Neutrophil (primary cell): Measurements from ENCODE around the gene TMC1.

Experiments
- H3K27ac ChIP-seq: fragments of 200-600 bp; sonication (generic); 2 replicates; pipeline ENCODE4 v1.5.1; 2016; ENCODE audit warnings: mild to moderate bottlenecking, moderate library complexity
- H3K27me3 ChIP-seq: fragments of 200-600 bp; sonication (generic); 2 replicates; pipeline ENCODE4 v1.6.0; 2016; ENCODE audit warnings: mild to moderate bottlenecking
- H3K36me3 ChIP-seq: fragments of 200-600 bp; sonication (generic); 2 replicates; pipeline ENCODE4 v1.5.1; 2017
- H3K4me1 ChIP-seq, 2 experiments: fragments of 200-600 bp in 1 of 2; sonication (generic) in 1 of 2; 1 replicate in 1 of 2; 2 replicates in 1 of 2; pipeline versions ENCODE4 v1.5.1 to v1.6.1; 2013 to 2016; ENCODE audit warnings: low read depth in 1 of 2, low read length in 1 of 2, mild to moderate bottlenecking in 1 of 2, moderate library complexity in 1 of 2; ENCODE audit not compliant: control insufficient read depth in 1 of 2, insufficient read depth in 1 of 2
- H3K4me3 ChIP-seq, 2 experiments: fragments of 200-600 bp in 1 of 2; sonication (generic) in 1 of 2; 1 replicate in 1 of 2; 2 replicates in 1 of 2; pipeline ENCODE4 v1.5.1; 2013 to 2016; ENCODE audit warnings: low read depth in 1 of 2, low read length in 1 of 2, mild to moderate bottlenecking in 1 of 2, moderate library complexity in 1 of 2
- H3K9me3 ChIP-seq: fragments of 200-600 bp; sonication (generic); 2 replicates; pipeline ENCODE4 v1.5.1; 2016
- CTCF ChIP-seq: fragments of 200-600 bp; sonication (generic); IDR thresholded peaks from 2 replicates; pipeline ENCODE4 v1.5.1; 2016; ENCODE audit warnings: antibody characterized with exemption

The TMC1 gene

GRCh38 chr9:72813544-72813943, 292.1 kb downstream of the TMC1 start:
- Histone ChIP-seq H3K36me3 (no peaks in the 10 kb centered on the region), H3K9me3 (no peaks in the 10 kb centered on the region)
- TF ChIP-seq CTCF: no peak

GRCh38 chr9:72814083-72814597, 292.7 kb downstream of the TMC1 start:
- H3K4me3 ChIP-seq: no peak overlapping the region
- no peak overlapping the region for H3K27ac ChIP-seq
- H3K27me3 ChIP-seq: peaks cover 15% of the 10 kb centered on the region
- no peaks in the 10 kb centered on the region for H3K4me1 ChIP-seq
- no peaks in the 10 kb centered on the region for H3K9me3 ChIP-seq
- no peaks in the 10 kb centered on the region for H3K36me3 ChIP-seq
- TF ChIP-seq CTCF: no peak

More at GRCh38 chr9:72813544-72813943, 292.1 kb downstream of the TMC1 start:
- H3K27me3 ChIP-seq: peaks cover 10% of the 10 kb centered on the region
- no peak overlapping the region for H3K4me3 ChIP-seq
- no peak overlapping the region for H3K27ac ChIP-seq
- no peaks in the 10 kb centered on the region for H3K4me1 ChIP-seq

- no peak overlapping the region for H3K27ac ChIP-seq
- H3K9me3 ChIP-seq: no peaks in the 10 kb centered on the region
- H3K4me3 ChIP-seq: no peak overlapping the region
- no peak for TF ChIP-seq CTCF
- H3K4me1 ChIP-seq: no peaks in the 10 kb centered on the region
- no peaks in the 10 kb centered on the region for H3K36me3 ChIP-seq
- H3K27me3 ChIP-seq: peaks cover 17% of the 10 kb centered on the region
These were observed 295.3 kb downstream of the TMC1 start for GRCh38 chr9:72816666-72817065.

- no peaks in the 10 kb centered on the region for H3K4me1 ChIP-seq
- no peaks in the 10 kb centered on the region for H3K36me3 ChIP-seq
- H3K27me3 ChIP-seq: peaks cover 17% of the 10 kb centered on the region
- H3K4me3 ChIP-seq: no peak overlapping the region
- no peaks in the 10 kb centered on the region for H3K9me3 ChIP-seq
- no peak overlapping the region for H3K27ac ChIP-seq
- TF ChIP-seq CTCF: no peak
These were observed 296.0 kb downstream of the TMC1 start for GRCh38 chr9:72817413-72817812.

GRCh38 chr9:72818385-72818784, 297.0 kb downstream of the TMC1 start:
- peaks cover 15% of the 10 kb centered on the region for H3K27me3 ChIP-seq
- H3K9me3 ChIP-seq: no peaks in the 10 kb centered on the region
- no peaks in the 10 kb centered on the region for H3K4me1 ChIP-seq
- H3K4me3 ChIP-seq: no peak overlapping the region
- no peak for TF ChIP-seq CTCF
- no peaks in the 10 kb centered on the region for H3K36me3 ChIP-seq
- H3K27ac ChIP-seq: no peak overlapping the region

- no peak overlapping the region for H3K27ac ChIP-seq
- H3K4me3 ChIP-seq: no peak overlapping the region
- no peaks in the 10 kb centered on the region for H3K9me3 ChIP-seq
- H3K36me3 ChIP-seq: no peaks in the 10 kb centered on the region
- no peaks in the 10 kb centered on the region for H3K4me1 ChIP-seq
- peaks cover 3% of the 10 kb centered on the region for H3K27me3 ChIP-seq
- TF ChIP-seq CTCF: no peak
These were observed 302.6 kb downstream of the TMC1 start for GRCh38 chr9:72823971-72824370.
